HG03139 (cell line): ENCODE results near the gene ACOT7.
"Not testable (repeated sequence)": the region's sequence is repeated elsewhere in the genome, so short reads cannot be mapped to it uniquely, and the experiment has no call there.

Source experiments
- ATAC-seq: cut with Tn5 transposase; IDR thresholded peaks from one replicate; pipeline ENCODE4 v1.9.1; 2021; ENCODE audit not compliant: unreplicated experiment

The ACOT7 gene

GRCh38 chr1:6239950-6240768 is 153.4 kb downstream of the ACOT7 start:
- no peak for ATAC-seq

GRCh38 chr1:6239213-6239752 is 154.3 kb downstream of the ACOT7 start:
- ATAC-seq: no peak

GRCh38 chr1:6237093-6237492 is 156.5 kb downstream of the ACOT7 start:
- ATAC-seq: no peak

- peak; percentile 8 for ATAC-seq
Measured at GRCh38 chr1:6235296-6235677, 158.3 kb downstream of the ACOT7 start.

GRCh38 chr1:6234502-6235295 is 158.9 kb downstream of the ACOT7 start:
- ATAC-seq: no peak

GRCh38 chr1:6233376-6233775 is 160.2 kb downstream of the ACOT7 start:
- ATAC-seq: no peak

GRCh38 chr1:6225651-6226050 is 167.9 kb downstream of the ACOT7 start:
- no peak for ATAC-seq

- ATAC-seq: no peak
Measured at GRCh38 chr1:6224718-6225117, 168.8 kb downstream of the ACOT7 start.

- ATAC-seq: no peak
Measured at GRCh38 chr1:6223617-6224016, 169.9 kb downstream of the ACOT7 start.

- ATAC-seq: no peak
Measured at GRCh38 chr1:6222636-6223035, 170.9 kb downstream of the ACOT7 start.

GRCh38 chr1:6221210-6221784 is 172.3 kb downstream of the ACOT7 start:
- ATAC-seq: no peak

- ATAC-seq: no peak
Measured at GRCh38 chr1:6220236-6220635, 173.3 kb downstream of the ACOT7 start.

- not testable (repeated sequence) for ATAC-seq
Measured at GRCh38 chr1:6219641-6220040, 173.9 kb downstream of the ACOT7 start.

- ATAC-seq: no peak
Measured at GRCh38 chr1:6218375-6219164, 175.0 kb downstream of the ACOT7 start.
